ENCODE results near the gene ZNF366. TPM values are rescaled to one million over a fixed set of nuclear protein-coding genes. Genes with fewer than 3 reads are reported as not detected.

Gene ZNF366
- total and polyA plus RNA-seq, 8 donors: 0.26 to 1.0 (median 0.52) TPM

DNA sequence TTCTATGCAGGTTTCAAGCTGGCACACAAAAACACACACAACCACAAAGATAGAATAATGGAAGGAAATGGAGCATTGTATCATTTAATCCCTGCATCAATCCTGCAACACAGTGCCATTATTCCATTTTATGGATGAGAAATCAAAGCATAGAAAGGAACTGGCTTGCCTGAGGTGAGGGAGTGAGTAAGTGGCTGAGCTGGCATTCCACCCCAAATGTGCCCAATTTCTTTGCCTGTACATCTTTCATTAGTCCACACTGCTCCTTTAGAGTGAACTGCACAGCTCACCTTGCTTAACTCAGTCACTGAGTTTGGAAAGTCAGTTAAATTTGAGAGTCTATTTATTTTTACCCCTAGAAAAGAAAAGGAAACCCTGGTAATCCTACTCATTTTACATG, 28.9 kb downstream of the ZNF366 start:
- ATAC-seq: no peak
- H3K36me3 ChIP-seq: no peaks in the 10 kb centered on the region
- intact Hi-C loops (cut with DNase I): no loop called here
- no peaks in the 10 kb centered on the region for H3K9me3 ChIP-seq
- no peaks in the 10 kb centered on the region for H3K27me3 ChIP-seq
- H3K4me1 ChIP-seq: no peaks in the 10 kb centered on the region
- FAIRE-seq: no peak
- no peak overlapping the region for H3K4me3 ChIP-seq
- DNase-seq: no peak
- no peak overlapping the region for H3K27ac ChIP-seq
- TF ChIP-seq, protein P1, sequence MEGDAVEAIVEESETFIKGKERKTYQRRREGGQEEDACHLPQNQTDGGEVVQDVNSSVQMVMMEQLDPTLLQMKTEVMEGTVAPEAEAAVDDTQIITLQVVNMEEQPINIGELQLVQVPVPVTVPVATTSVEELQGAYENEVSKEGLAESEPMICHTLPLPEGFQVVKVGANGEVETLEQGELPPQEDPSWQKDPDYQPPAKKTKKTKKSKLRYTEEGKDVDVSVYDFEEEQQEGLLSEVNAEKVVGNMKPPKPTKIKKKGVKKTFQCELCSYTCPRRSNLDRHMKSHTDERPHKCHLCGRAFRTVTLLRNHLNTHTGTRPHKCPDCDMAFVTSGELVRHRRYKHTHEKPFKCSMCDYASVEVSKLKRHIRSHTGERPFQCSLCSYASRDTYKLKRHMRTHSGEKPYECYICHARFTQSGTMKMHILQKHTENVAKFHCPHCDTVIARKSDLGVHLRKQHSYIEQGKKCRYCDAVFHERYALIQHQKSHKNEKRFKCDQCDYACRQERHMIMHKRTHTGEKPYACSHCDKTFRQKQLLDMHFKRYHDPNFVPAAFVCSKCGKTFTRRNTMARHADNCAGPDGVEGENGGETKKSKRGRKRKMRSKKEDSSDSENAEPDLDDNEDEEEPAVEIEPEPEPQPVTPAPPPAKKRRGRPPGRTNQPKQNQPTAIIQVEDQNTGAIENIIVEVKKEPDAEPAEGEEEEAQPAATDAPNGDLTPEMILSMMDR (IDR thresholded peaks at IDR 0.05): no peak

DNA sequence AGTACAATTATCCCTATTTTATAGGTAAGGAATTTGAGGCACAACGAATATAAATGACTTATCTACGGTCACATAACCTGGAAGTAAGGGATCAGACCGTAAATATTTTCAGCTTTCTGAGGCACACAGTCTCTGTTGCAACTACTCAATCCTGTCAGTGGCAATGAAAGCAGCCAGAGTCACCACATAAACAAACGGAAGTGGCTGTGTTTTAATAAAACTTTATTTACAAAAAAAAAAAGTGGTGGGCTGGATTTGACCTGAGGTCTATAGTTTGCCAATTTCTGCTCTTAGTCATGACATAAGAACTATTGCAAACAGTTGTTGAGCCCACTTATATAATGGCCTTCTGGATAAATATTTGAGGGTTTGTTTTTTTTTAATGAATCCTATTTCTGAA, 29.6 kb downstream of the ZNF366 start:
- no peak for ATAC-seq
- WGBS, 2 donors: 89 to 91% methylated on average over 4 of the region's 4 CpGs
- TF ChIP-seq, protein P1 (IDR thresholded peaks at IDR 0.05): no peak
- Histone ChIP-seq H3K36me3 (no peaks in the 10 kb centered on the region), H3K4me1 (no peaks in the 10 kb centered on the region), H3K4me3 (no peak overlapping the region), H3K9me3 (no peaks in the 10 kb centered on the region), H3K27me3 (no peaks in the 10 kb centered on the region), H3K27ac (no peak overlapping the region)
- intact Hi-C loops (cut with DNase I): no loop called here
- no peak for FAIRE-seq
- no peak for DNase-seq

DNA sequence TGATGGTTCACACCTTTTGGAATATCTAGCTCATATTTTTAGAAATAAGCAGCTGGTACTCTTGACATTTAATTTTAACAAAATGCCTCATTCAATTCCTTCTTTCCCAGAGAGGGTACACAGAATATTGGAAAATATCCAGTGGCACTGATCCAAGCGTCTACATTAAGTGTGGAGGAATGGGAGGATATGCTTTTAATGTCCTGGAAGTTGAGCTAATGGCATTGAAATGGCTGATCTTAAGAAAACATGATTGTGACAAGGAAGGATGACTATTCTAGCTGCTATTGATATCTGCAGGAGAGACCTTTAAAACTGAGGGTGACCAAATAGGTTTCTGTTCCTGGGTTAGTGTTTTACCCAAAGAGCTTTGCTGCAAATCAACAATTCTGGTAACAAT, 30.0 kb downstream of the ZNF366 start:
- no peaks in the 10 kb centered on the region for H3K27me3 ChIP-seq
- TF ChIP-seq, protein P1 (IDR thresholded peaks at IDR 0.05): no peak
- H3K36me3 ChIP-seq: no peaks in the 10 kb centered on the region
- intact Hi-C loops (cut with DNase I): no loop called here
- H3K9me3 ChIP-seq: no peaks in the 10 kb centered on the region
- no peak overlapping the region for H3K27ac ChIP-seq
- ATAC-seq (no peak), FAIRE-seq (no peak), DNase-seq (no peak)
- 44 to 50% methylated on average over 1 of the region's 1 CpG for WGBS, 2 donors
- no peaks in the 10 kb centered on the region for H3K4me1 ChIP-seq
- H3K4me3 ChIP-seq: no peak overlapping the region

DNA sequence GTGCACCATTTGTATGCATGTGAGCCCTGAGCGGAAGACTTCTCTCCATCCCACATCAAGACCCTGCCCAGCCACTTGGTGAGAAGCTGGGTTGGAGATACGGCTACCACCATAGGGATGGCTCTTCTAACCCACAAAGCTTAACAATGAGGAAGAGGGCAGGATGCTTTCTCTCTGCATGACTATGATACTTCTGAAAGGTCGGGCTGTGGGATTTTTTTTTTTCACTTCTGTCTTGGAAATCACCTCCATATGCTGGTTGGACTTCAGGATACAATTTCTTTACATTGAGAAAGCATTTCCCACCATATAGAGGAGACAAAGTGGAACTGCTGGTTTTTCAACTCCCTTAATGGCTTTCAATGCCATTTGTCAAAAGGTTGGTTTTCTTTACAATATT, 30.5 kb downstream of the ZNF366 start:
- DNase-seq (no peak), FAIRE-seq (no peak), ATAC-seq (no peak)
- 85 to 92% methylated on average over 3 of the region's 3 CpGs for WGBS, 2 donors
- Histone ChIP-seq H3K9me3 (no peaks in the 10 kb centered on the region), H3K36me3 (no peaks in the 10 kb centered on the region), H3K27me3 (no peaks in the 10 kb centered on the region), H3K27ac (no peak overlapping the region), H3K4me3 (no peak overlapping the region), H3K4me1 (no peaks in the 10 kb centered on the region)
- intact Hi-C loops (cut with DNase I): no loop called here
- TF ChIP-seq, protein P1 (IDR thresholded peaks at IDR 0.05): no peak

DNA sequence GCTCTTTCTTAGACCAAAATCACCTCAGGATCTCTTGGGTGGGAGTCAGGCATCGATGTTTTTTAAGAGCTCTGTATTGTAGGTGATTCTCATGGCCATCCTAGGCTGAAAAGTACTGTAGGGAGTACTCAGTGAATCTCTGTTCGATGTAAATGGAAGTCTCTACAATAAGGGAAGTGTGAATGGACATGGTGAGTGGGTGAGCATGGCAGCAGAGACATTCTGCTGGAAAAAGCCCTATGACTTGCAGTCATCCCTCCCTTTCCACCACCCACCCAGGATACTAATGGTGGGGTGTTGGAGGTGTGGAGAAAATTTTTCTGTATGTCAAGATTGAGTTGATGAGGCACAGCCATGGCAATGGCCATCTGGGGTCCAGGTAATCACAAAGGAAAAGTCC, 30.9 kb downstream of the ZNF366 start:
- no peak for FAIRE-seq
- Histone ChIP-seq H3K4me1 (no peaks in the 10 kb centered on the region), H3K9me3 (no peaks in the 10 kb centered on the region), H3K27me3 (no peaks in the 10 kb centered on the region), H3K4me3 (no peak overlapping the region), H3K36me3 (no peaks in the 10 kb centered on the region), H3K27ac (no peak overlapping the region)
- intact Hi-C loops (cut with DNase I): no loop called here
- ATAC-seq: no peak
- DNase-seq: no peak
- 85 to 91% methylated on average over 2 of the region's 2 CpGs for WGBS, 2 donors
- TF ChIP-seq, protein P1 (IDR thresholded peaks at IDR 0.05): no peak

Measured in pancreas (tissue), 10 donors.